Activated CD8-positive, alpha-beta memory T cell treated with anti-CD3 and anti-CD28 coated beads for 36 hours (primary cell): ENCODE data around the gene ELFN1. TPM values are rescaled to one million over a fixed set of nuclear protein-coding genes. Genes with fewer than 3 reads are reported as not detected.

ENCODE experiments used
- CTCF ChIA-PET: fragments of 350-600 bp; sonication (Branson Sonifier 250); formaldehyde crosslinking; loops from one replicate; lab custom pipeline; 2021; ENCODE audit warnings: antibody characterized with exemption; lab: Charles Lee
- POLR2A ChIA-PET: fragments of 350-600 bp; sonication (Branson Sonifier 250); formaldehyde crosslinking; loops from one replicate; lab custom pipeline; 2021; ENCODE audit warnings: antibody characterized with exemption; lab: Charles Lee
- total RNA-seq, 2 experiments: library from RNA; stranded (reverse); gene quantifications; one replicate each; pipeline ENCODE4 v1.2.3, GENCODE V29; 2021

The ELFN1 gene
- total RNA-seq, 2 experiments from 2014 or later: 0.17 to 0.27 TPM

DNA sequence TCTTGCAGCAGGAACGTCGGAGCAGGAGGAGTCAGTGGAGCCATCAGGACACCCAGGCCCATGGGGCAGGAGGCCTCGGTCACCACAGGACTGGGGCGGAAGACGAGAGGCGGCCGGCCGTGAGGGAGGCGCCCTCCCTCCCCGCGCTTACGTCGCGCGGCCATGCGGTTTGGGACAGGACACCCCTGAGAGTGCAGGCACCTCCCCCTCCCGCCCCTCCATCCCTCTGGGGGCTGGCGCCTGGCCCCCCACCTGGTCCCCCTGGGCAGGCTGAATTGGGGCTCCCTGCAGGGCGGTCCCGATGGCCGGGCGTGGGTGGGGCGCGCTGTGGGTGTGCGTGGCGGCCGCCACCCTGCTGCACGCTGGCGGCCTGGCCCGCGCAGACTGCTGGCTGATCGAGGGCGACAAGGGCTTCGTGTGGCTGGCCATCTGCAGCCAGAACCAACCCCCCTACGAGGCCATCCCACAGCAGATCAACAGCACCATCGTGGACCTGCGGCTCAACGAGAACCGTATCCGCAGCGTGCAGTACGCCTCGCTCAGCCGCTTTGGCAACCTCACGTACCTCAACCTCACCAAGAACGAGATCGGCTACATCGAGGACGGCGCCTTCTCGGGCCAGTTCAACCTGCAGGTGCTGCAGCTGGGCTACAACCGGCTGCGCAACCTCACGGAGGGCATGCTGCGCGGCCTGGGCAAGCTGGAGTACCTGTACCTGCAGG is 74.4 kb downstream of the ELFN1 start:
- CTCF ChIA-PET: no interaction called here
- POLR2A ChIA-PET: no interaction called here

DNA sequence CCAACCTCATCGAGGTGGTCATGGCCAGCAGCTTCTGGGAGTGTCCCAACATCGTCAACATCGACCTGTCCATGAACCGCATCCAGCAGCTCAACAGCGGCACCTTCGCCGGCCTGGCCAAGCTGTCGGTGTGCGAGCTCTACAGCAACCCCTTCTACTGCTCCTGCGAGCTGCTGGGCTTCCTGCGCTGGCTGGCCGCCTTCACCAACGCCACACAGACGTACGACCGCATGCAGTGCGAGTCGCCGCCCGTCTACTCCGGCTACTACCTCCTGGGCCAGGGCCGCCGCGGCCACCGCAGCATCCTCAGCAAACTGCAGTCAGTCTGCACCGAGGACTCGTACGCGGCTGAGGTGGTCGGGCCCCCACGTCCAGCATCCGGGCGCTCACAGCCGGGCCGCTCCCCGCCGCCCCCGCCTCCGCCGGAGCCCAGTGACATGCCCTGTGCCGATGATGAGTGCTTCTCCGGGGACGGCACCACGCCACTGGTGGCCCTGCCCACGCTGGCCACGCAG is 75.0 kb downstream of the ELFN1 start:
- CTCF ChIA-PET: no interaction called here
- POLR2A ChIA-PET: no interaction called here

- POLR2A ChIA-PET: no interaction called here
- CTCF ChIA-PET: no interaction called here
These were observed 75.8 kb downstream of the ELFN1 start for GRCh38 chr7:1745576-1746490.

- CTCF ChIA-PET: no interaction called here
- POLR2A ChIA-PET: no interaction called here
These were observed 76.5 kb downstream of the ELFN1 start for GRCh38 chr7:1746491-1746975.

DNA sequence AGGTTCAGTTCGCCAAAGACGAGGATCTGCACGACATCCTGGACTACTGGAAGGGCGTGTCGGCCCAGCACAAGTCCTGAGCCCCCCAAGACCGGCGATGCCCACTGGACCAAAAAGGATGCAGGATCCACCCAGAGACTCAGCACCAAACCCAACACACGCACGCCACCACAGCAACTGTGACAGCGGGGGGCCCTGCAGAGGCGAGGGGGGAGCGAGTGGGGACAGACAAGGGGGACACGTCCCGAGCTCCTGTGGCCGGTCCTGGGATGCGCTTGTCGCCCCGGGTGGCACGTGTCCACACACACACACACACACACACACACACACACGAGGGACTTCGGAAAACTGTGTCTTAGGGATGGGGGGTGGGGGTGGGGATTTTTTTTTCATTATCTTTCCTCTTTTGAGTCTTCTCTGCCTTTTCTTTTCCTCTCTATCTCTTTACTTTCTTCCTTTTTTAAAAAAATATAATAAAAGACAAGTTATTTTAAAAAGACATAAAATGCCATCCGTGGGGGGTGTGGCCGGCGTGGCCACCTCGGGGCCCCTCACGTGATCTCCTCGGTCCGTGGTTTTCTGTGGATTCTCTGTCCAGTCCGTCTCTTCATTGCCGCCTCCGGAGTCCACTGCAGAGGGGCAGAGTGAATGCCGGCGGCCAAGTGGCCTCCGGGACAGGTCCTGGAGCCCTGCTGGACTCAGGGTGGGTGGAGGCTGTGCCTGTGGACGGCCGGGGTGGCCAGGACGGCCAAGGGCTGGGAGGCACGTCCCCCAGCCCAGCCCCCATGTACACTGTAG is 77.1 kb downstream of the ELFN1 start:
- ChIA-PET CTCF (no interaction called here), POLR2A (no interaction called here)

DNA sequence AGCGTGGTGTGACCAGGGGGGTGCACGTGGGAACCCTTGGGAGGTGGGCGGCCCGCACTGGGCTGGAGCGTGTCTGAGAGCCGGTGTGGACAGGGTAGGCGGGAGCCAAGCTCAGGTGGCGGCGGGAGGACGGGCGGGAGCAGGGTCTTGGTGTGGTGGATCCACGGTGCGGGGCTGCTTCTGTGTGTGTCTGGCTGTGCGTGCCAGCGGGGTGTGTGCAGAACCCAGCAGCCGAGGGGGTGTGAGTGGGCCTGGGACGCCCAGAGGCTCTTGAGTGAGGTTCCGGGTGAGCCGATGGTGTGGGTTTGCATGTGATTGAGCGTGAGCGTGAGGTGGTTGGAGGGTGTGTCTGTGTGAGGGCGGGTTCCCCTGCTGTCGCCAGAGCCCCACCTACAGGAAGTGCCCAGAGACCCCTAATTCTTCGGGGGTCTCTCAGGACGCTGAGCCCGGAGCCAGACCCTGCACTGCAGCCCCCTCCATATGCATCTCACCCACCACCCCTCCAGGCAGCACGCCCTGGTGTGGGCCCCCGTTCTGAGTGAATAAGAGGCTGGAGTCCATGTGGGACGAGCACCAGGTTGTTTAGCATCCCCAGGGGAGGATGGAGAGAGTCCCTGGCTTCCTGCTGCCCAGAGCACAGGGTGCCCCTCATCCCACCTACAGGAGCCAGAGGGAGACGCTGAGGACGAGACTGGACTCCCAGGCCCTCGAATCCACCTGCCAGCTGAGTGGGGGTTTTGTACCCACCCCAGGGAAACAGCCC is 78.2 kb downstream of the ELFN1 start:
- POLR2A ChIA-PET: no interaction called here
- CTCF ChIA-PET: no interaction called here

GRCh38 chr7:1748839-1749173 is 78.7 kb downstream of the ELFN1 start:
- POLR2A ChIA-PET: no interaction called here
- CTCF ChIA-PET: no interaction called here

GRCh38 chr7:1749351-1749863 is 79.3 kb downstream of the ELFN1 start:
- POLR2A ChIA-PET: no interaction called here
- CTCF ChIA-PET: interaction anchor here (0.8 kb wide), 1 partner anchor 11 kb away, joined by 3 read pairs; no protein-coding TSS in a partner anchor

DNA sequence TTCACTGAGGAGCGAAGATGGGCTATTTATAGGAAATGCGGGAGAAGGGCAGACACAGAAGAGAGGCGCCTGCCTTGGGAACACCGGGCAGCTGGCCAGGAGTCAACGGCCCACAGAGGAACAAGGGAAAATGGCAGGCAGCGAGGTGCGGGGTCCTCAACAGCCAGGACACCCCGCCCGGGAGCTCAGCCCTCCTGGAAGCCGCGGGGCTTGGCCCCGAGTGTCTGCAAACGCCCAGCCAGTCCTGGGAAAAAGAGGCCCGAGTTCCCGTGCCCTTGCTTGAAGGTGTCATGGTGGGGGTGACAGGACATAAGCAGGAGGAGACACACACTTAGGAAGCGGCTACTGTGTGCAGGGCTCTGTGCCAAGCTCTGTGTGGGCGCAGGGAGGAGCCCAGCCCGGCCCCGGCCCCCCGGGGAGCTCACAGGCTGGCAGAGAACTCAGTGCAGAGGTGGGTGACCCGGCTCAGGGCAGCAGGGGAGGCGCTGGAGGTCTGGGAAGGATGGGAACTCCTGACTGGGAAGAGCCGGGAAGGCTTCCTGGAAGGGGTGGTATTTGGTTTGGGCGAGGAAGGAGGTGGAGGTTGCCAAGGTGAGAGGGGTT is 79.9 kb downstream of the ELFN1 start:
- ChIA-PET CTCF (interaction anchor here (0.8 kb wide), 1 partner anchor 11 kb away, joined by 3 read pairs; no protein-coding TSS in a partner anchor), POLR2A (no interaction called here)

DNA sequence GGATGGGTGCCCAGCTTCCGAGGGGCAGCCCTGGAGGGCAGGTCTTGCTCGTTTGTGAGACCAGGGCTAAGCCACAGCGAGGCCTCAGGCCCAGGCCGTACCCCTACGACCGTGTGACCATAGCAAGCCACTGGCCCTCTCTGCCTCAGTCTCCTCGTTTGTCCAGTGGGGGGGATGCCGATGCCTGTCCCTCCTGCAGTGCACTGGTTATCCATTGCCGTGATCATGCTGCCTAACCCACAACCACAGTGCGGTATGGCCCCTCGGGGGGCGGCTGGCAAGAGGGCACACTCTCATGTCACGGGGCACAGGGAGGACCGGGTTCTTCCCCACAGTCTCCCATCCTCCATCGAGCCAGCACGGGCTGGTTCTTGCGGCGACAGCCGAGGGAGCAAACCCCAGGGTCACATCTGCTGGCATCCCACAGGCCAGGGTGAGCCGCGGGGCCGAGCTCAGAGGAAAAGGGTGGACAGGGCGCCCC is 80.5 kb downstream of the ELFN1 start:
- POLR2A ChIA-PET: no interaction called here

GRCh38 chr7:1752111-1752510 is 82.0 kb downstream of the ELFN1 start:
- CTCF ChIA-PET: no interaction called here
- POLR2A ChIA-PET: no interaction called here

More for the DNA sequence above, 80.5 kb downstream of the ELFN1 start:
- CTCF ChIA-PET: interaction anchor here (0.8 kb wide), 1 partner anchor 12 kb away, joined by 3 read pairs; no protein-coding TSS in a partner anchor

DNA sequence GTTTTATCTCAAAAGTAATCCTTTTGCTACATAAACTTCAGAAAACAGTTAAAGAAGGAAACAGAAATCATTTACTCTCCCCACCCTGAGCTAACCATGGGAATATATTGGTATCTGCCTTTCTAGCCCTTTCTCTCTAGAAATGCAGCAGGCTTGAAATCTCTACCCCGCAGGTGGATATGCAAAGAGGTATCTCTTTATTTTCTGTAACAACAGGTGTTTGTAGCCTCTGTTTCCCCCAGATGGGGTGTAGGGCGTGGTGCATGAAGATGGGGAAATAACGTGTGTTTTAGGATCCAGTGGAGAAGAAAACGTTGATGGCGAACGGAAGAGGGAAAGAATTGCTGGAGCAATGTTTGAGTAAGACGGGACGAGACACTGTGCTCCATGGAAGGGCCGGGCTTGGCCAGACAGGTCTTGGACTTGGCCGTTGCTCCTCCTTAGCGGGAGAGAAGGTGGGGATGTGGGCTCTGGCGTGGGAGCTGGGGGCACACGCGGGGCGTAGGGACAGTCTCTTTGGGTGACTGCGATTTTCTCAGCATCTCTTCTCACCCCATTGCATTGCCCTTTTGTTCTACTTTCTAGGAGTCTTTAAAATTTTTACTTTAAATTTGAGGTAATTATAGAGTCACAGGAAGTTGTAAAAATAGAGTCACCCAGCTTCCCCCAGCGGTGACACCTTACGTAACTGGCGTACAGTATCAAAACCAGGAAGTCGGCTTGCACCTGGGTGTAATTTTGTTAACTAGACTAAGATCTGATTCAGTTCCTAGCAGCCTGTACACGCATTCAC is 82.9 kb downstream of the ELFN1 start:
- CTCF ChIA-PET: no interaction called here
- POLR2A ChIA-PET: no interaction called here

DNA sequence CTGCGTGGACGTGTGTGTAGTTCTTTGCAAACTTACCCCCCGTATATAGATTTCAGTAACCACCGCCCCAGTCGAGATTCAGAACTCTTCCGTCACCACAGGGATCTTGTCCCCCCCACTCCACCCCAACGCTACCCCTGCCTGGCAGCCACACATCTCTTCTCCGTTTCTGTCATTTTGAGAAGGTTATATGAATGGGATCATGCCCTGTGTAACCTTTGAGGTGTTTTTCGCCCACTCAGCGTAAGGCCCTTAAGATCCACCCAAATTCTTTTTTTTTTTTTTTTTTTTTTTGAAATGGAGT is 83.4 kb downstream of the ELFN1 start:
- POLR2A ChIA-PET: interaction anchor here (0.7 kb wide), 1 partner anchor 132 kb away, joined by 11 read pairs; no protein-coding TSS in a partner anchor
- CTCF ChIA-PET: no interaction called here

DNA sequence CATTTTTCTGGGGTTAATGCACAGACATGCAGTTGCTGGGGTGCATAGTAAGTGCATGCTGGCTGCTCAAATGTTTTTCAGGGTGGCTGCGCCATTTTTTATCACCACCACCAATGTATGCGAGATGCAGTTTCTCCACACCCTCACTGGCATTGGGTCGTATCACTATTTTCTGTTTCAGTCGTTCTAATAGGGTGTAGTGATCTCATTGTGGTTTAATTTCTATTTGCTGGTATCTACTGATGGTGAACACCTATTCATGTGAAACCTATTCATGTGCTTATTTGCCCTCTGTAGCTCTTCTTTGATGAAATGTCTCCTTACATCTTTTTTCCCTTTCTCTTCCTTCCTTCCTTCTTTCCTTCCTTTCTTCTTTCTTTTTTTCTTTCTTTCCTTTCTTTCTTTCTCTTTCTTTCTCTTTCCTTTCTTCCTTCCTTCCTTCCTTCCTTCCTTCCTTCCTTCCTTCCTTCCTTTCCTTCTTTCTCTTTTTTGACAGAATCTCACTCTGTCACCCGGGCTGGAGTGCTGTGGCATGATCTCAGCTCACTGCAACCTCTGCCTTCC is 84.3 kb downstream of the ELFN1 start:
- CTCF ChIA-PET: no interaction called here
- POLR2A ChIA-PET: interaction anchor here (0.7 kb wide), 1 partner anchor 133 kb away, joined by 11 read pairs; no protein-coding TSS in a partner anchor

DNA sequence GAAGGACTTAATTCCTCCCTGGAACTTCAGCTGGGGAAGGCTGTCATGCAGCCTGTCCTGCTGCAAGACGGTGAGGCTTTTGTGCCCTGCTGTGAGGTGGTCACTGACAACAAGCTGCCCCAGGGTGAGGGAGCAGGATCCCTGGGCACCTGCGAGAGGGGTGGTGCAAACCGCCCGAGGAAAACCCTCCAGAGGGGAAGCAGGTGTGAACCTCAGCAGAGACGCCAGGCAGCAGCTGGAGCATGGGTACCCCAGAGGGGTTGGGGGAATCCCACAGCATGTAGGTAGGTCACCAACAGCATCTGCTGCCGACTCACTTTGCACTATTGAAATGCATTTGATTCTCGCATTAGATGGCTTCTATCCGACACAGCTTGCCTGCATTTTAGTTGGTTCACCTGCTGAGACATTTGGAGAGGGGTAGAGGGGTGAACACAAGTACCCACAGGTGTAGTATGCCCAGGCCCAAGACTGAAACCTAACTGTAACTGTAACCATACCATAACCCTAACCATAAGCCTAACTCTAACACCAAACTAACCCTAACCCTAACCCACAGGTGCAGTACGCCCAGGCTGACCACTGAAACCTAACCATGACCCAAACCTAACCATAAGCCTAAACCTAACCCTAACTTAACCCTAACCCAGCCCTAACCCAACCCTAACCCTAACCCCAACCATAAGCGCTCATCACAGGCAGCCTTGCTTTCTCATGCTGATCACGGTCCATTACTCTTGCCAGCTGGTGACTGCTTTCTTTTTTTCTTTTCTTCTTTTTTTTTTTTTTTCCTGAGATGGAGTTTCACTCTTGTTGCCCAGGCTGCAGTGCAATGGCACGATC is 85.9 kb downstream of the ELFN1 start:
- ChIA-PET POLR2A (no interaction called here), CTCF (no interaction called here)

- ChIA-PET CTCF (no interaction called here), POLR2A (no interaction called here)
These were observed 87.5 kb downstream of the ELFN1 start for GRCh38 chr7:1757601-1758000.
